ENCODE measurements around the gene IL1RAPL1.

DNA sequence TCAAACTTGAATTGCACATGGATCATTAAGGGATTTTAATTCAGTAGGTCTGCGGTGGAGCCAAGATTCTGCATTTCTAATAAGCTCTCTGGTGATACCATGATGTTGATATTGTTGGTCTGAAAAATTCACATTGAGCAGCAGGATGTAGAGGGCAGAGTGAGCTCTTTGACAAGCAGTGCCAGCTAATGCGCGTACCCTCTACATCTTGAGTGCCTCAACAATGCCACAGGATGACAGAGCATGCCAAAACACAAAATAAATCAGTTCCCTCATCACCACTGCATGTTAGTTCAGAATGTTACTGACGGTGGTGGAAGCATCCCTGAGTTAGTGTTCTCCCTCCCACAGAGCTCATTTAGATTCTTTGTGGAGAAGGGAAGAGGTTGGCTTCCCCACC is 23.5 kb downstream of the IL1RAPL1 start:
- no peak for TF ChIP-seq POLR2AphosphoS5 (IDR thresholded peaks at IDR 0.05; ENCODE audit: low read depth, low read length)
- TF ChIP-seq CHD2 (IDR thresholded peaks at IDR 0.05; ENCODE audit: low read length, partially characterized antibody), result no peak
- TF ChIP-seq, protein P1, sequence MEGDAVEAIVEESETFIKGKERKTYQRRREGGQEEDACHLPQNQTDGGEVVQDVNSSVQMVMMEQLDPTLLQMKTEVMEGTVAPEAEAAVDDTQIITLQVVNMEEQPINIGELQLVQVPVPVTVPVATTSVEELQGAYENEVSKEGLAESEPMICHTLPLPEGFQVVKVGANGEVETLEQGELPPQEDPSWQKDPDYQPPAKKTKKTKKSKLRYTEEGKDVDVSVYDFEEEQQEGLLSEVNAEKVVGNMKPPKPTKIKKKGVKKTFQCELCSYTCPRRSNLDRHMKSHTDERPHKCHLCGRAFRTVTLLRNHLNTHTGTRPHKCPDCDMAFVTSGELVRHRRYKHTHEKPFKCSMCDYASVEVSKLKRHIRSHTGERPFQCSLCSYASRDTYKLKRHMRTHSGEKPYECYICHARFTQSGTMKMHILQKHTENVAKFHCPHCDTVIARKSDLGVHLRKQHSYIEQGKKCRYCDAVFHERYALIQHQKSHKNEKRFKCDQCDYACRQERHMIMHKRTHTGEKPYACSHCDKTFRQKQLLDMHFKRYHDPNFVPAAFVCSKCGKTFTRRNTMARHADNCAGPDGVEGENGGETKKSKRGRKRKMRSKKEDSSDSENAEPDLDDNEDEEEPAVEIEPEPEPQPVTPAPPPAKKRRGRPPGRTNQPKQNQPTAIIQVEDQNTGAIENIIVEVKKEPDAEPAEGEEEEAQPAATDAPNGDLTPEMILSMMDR (IDR thresholded peaks at IDR 0.05), result no peak
- no peak for TF ChIP-seq MEF2A (IDR thresholded peaks at IDR 0.05; ENCODE audit: borderline replicate concordance, low read depth)
- TF ChIP-seq, protein P2, sequence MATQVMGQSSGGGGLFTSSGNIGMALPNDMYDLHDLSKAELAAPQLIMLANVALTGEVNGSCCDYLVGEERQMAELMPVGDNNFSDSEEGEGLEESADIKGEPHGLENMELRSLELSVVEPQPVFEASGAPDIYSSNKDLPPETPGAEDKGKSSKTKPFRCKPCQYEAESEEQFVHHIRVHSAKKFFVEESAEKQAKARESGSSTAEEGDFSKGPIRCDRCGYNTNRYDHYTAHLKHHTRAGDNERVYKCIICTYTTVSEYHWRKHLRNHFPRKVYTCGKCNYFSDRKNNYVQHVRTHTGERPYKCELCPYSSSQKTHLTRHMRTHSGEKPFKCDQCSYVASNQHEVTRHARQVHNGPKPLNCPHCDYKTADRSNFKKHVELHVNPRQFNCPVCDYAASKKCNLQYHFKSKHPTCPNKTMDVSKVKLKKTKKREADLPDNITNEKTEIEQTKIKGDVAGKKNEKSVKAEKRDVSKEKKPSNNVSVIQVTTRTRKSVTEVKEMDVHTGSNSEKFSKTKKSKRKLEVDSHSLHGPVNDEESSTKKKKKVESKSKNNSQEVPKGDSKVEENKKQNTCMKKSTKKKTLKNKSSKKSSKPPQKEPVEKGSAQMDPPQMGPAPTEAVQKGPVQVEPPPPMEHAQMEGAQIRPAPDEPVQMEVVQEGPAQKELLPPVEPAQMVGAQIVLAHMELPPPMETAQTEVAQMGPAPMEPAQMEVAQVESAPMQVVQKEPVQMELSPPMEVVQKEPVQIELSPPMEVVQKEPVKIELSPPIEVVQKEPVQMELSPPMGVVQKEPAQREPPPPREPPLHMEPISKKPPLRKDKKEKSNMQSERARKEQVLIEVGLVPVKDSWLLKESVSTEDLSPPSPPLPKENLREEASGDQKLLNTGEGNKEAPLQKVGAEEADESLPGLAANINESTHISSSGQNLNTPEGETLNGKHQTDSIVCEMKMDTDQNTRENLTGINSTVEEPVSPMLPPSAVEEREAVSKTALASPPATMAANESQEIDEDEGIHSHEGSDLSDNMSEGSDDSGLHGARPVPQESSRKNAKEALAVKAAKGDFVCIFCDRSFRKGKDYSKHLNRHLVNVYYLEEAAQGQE (IDR thresholded peaks at IDR 0.05; ENCODE audit: low read depth, low read length), result no peak
- no peak for TF ChIP-seq TAF1 (IDR thresholded peaks at IDR 0.05; ENCODE audit: borderline replicate concordance, low read depth, low read length)
- TF ChIP-seq EP300 (IDR thresholded peaks at IDR 0.05; ENCODE audit: borderline replicate concordance in 1 of 2, low read depth in 1 of 2, low read length in 1 of 2), result no peak
- TF ChIP-seq RFX5 (IDR thresholded peaks at IDR 0.05; ENCODE audit: low read length), result no peak
- no peak for TF ChIP-seq RAD21 (IDR thresholded peaks at IDR 0.05; ENCODE audit: low read length)
- TF ChIP-seq, protein P3, sequence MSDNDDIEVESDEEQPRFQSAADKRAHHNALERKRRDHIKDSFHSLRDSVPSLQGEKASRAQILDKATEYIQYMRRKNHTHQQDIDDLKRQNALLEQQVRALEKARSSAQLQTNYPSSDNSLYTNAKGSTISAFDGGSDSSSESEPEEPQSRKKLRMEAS (IDR thresholded peaks at IDR 0.05; ENCODE audit: low read depth), result no peak

All from SK-N-SH (cell line).